ENCODE measurements around the gene IGSF21.

IGSF21 gene

GRCh38 chr1:18305182-18305795 lies 197.7 kb downstream of the IGSF21 start:
- DNase-seq = no peak

- no peak for DNase-seq
These were observed 199.8 kb downstream of the IGSF21 start for GRCh38 chr1:18307329-18307898.

GRCh38 chr1:18309552-18310155 lies 202.1 kb downstream of the IGSF21 start:
- no peak for DNase-seq

GRCh38 chr1:18312961-18313360 lies 205.4 kb downstream of the IGSF21 start:
- DNase-seq = no peak

- no peak for DNase-seq
These were observed 205.9 kb downstream of the IGSF21 start for GRCh38 chr1:18313523-18313922.

- no peak for DNase-seq
These were observed 206.8 kb downstream of the IGSF21 start for GRCh38 chr1:18314399-18314798.

GRCh38 chr1:18315449-18315848 lies 207.9 kb downstream of the IGSF21 start:
- no peak for DNase-seq

GRCh38 chr1:18316764-18317163 lies 209.2 kb downstream of the IGSF21 start:
- no peak for DNase-seq

- DNase-seq = no peak
These were observed 211.5 kb downstream of the IGSF21 start for GRCh38 chr1:18319099-18319498.

GRCh38 chr1:18320051-18320450 lies 212.5 kb downstream of the IGSF21 start:
- DNase-seq = no peak

GRCh38 chr1:18322368-18323032 lies 214.9 kb downstream of the IGSF21 start:
- no peak for DNase-seq

GRCh38 chr1:18323259-18323658 lies 215.7 kb downstream of the IGSF21 start:
- DNase-seq = no peak

- DNase-seq = no peak
These were observed 216.6 kb downstream of the IGSF21 start for GRCh38 chr1:18324246-18324645.

GRCh38 chr1:18325136-18325535 lies 217.5 kb downstream of the IGSF21 start:
- DNase-seq = no peak

GRCh38 chr1:18326211-18326897 lies 218.8 kb downstream of the IGSF21 start:
- no peak for DNase-seq

- no peak for DNase-seq
These were observed 220.1 kb downstream of the IGSF21 start for GRCh38 chr1:18327650-18328049.

GRCh38 chr1:18328803-18329202 lies 221.2 kb downstream of the IGSF21 start:
- DNase-seq = no peak

- no peak for DNase-seq
These were observed 222.1 kb downstream of the IGSF21 start for GRCh38 chr1:18329469-18330253.

- no peak for DNase-seq
These were observed 225.0 kb downstream of the IGSF21 start for GRCh38 chr1:18332576-18332975.

- no peak for DNase-seq
These were observed 225.6 kb downstream of the IGSF21 start for GRCh38 chr1:18333220-18333619.

GRCh38 chr1:18336801-18337200 lies 229.2 kb downstream of the IGSF21 start:
- DNase-seq = no peak

- DNase-seq = no peak
These were observed 230.2 kb downstream of the IGSF21 start for GRCh38 chr1:18337757-18338156.

GRCh38 chr1:18339161-18339560 lies 231.6 kb downstream of the IGSF21 start:
- DNase-seq = no peak
